Endothelial cell (in vitro differentiated cells): ENCODE measurements around the gene GRM3. TPM values are rescaled to one million over a fixed set of nuclear protein-coding genes. Genes with fewer than 3 reads are reported as not detected.

Experiments
- DNase-seq: peaks from one replicate; pipeline ENCODE4 v3.0.0; 2021; ENCODE audit warnings: low spot score
- H3K27ac Mint-ChIP-seq: one replicate; pipeline ENCODE4 v1.8.0; 2021; ENCODE audit warnings: mixed read lengths, inconsistent platforms; ENCODE audit not compliant: unreplicated experiment
- H3K27me3 Mint-ChIP-seq: one replicate; pipeline ENCODE4 v1.8.0; 2021; ENCODE audit warnings: mild to moderate bottlenecking, moderate library complexity, mixed read lengths, inconsistent platforms; ENCODE audit not compliant: unreplicated experiment
- H3K36me3 Mint-ChIP-seq: one replicate; pipeline ENCODE4 v1.8.0; 2021; ENCODE audit warnings: mild to moderate bottlenecking, low read depth, mixed read lengths, inconsistent platforms; ENCODE audit not compliant: unreplicated experiment
- H3K4me1 Mint-ChIP-seq: one replicate; pipeline ENCODE4 v1.8.0; 2021; ENCODE audit warnings: mild to moderate bottlenecking, mixed read lengths, inconsistent platforms; ENCODE audit not compliant: unreplicated experiment
- H3K4me3 Mint-ChIP-seq: one replicate; pipeline ENCODE4 v1.8.0; 2021; ENCODE audit warnings: mild to moderate bottlenecking, mixed read lengths, inconsistent platforms; ENCODE audit not compliant: unreplicated experiment
- H3K9me3 Mint-ChIP-seq: one replicate; pipeline ENCODE4 v1.8.0; 2021; ENCODE audit warnings: mixed read lengths, inconsistent platforms; ENCODE audit not compliant: unreplicated experiment
- total RNA-seq: library from RNA; stranded (reverse); fragmentation: NEBNext Ultra II Directional; extraction: Animal tissue kit (Norgen Biotek cat#: 25700); gene quantifications from one replicate; pipeline ENCODE4 v1.2.1, GENCODE V29; 2021; ENCODE audit not compliant: unreplicated experiment
- TF ChIP-seq, protein P1 (sequence below): fragments of 200-600 bp; sonication (generic); IDR thresholded peaks from one replicate; pipeline ENCODE4 v1.5.0; 2021; ENCODE audit warnings: antibody characterized with exemption; ENCODE audit not compliant: unreplicated experiment

GRM3 gene
- total RNA-seq, 1 donor from 2014 or later, result not detected

GRCh38 chr7:86851566-86851965 is 207.9 kb downstream of the GRM3 start:
- H3K27me3 Mint-ChIP-seq, result no peaks in the 10 kb centered on the region
- TF ChIP-seq, protein P1, sequence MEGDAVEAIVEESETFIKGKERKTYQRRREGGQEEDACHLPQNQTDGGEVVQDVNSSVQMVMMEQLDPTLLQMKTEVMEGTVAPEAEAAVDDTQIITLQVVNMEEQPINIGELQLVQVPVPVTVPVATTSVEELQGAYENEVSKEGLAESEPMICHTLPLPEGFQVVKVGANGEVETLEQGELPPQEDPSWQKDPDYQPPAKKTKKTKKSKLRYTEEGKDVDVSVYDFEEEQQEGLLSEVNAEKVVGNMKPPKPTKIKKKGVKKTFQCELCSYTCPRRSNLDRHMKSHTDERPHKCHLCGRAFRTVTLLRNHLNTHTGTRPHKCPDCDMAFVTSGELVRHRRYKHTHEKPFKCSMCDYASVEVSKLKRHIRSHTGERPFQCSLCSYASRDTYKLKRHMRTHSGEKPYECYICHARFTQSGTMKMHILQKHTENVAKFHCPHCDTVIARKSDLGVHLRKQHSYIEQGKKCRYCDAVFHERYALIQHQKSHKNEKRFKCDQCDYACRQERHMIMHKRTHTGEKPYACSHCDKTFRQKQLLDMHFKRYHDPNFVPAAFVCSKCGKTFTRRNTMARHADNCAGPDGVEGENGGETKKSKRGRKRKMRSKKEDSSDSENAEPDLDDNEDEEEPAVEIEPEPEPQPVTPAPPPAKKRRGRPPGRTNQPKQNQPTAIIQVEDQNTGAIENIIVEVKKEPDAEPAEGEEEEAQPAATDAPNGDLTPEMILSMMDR, result no peak
- no peaks in the 10 kb centered on the region for H3K9me3 Mint-ChIP-seq
- DNase-seq, result no peak
- H3K4me3 Mint-ChIP-seq, result no peak overlapping the region
- no peaks in the 10 kb centered on the region for H3K36me3 Mint-ChIP-seq
- H3K27ac Mint-ChIP-seq, result no peak overlapping the region
- peaks cover 5% of the 10 kb centered on the region for H3K4me1 Mint-ChIP-seq

DNA sequence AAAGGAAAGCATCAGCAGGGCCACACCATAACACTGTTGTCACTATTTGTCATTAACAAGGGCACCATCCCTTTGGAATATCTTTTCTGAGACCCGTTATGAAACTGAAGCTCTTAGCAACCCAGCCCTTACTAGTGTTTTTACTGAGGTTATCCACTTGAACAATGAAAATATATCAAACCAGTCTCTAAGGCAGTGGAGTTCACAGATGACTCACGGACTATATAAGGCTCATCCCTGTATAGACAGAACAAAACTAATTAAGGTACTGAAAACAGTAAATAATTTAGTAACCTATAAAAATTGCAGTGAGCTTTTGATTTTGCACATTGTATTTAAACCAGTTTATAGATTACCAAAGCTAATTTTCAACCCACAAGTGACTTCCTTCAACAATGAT is 219.7 kb downstream of the GRM3 start:
- Mint-ChIP-seq H3K4me1 (no peaks in the 10 kb centered on the region), H3K27me3 (no peaks in the 10 kb centered on the region), H3K27ac (no peak overlapping the region), H3K4me3 (no peak overlapping the region), H3K9me3 (no peaks in the 10 kb centered on the region), H3K36me3 (peaks cover 8% of the 10 kb centered on the region)
- DNase-seq, result no peak
- TF ChIP-seq, protein P1, result no peak

- Mint-ChIP-seq H3K36me3 (peaks cover 10% of the 10 kb centered on the region), H3K9me3 (no peaks in the 10 kb centered on the region), H3K4me1 (no peaks in the 10 kb centered on the region), H3K27me3 (no peaks in the 10 kb centered on the region), H3K4me3 (no peak overlapping the region), H3K27ac (no peak overlapping the region)
- TF ChIP-seq, protein P1, result no peak
- no peak for DNase-seq
These were observed 223.6 kb downstream of the GRM3 start for GRCh38 chr7:86867163-86867762.

- TF ChIP-seq, protein P1, result no peak
- Mint-ChIP-seq H3K4me1 (no peaks in the 10 kb centered on the region), H3K27ac (no peak overlapping the region), H3K9me3 (no peaks in the 10 kb centered on the region), H3K4me3 (no peak overlapping the region), H3K27me3 (no peaks in the 10 kb centered on the region), H3K36me3 (no peaks in the 10 kb centered on the region)
- no peak for DNase-seq
These were observed 232.4 kb downstream of the GRM3 start for GRCh38 chr7:86876146-86876545.

DNA sequence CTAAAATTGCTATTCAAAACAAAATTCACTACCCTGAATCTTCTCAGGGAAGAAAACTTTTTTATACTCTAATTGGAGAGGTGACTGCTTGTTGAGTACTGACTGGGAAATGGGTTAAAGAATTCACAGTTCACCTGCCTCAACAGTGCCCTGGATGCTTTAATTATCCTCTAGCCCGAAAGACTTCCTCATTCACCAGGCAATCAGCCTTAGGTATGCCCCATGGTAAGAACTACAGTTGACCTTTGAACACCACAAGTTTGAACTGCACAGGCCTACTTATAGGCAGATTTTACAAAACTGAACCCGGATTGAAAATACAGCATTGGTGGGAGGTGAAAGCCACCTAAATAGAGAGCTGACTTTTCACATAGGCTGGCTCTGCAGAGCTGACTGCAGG is 240.4 kb downstream of the GRM3 start:
- H3K36me3 Mint-ChIP-seq, result peaks cover 12% of the 10 kb centered on the region

More for the DNA sequence above, 240.4 kb downstream of the GRM3 start:
- no peaks in the 10 kb centered on the region for H3K4me1 Mint-ChIP-seq
- no peaks in the 10 kb centered on the region for H3K9me3 Mint-ChIP-seq
- H3K27me3 Mint-ChIP-seq, result no peaks in the 10 kb centered on the region
- TF ChIP-seq, protein P1, result no peak
- no peak overlapping the region for H3K4me3 Mint-ChIP-seq
- no peak for DNase-seq
- no peak overlapping the region for H3K27ac Mint-ChIP-seq
